ENCODE measurements around the gene FOXP1. TPM values are rescaled to one million over a fixed set of nuclear protein-coding genes. Genes with fewer than 3 reads are reported as not detected.

Gene FOXP1
- total and polyA plus RNA-seq, 9 of the 15 experiments (the other 6 are each of a cell fraction or from before 2014, with no cell fraction given): 7.7 to 34.5 (median 13.7) TPM

DNA sequence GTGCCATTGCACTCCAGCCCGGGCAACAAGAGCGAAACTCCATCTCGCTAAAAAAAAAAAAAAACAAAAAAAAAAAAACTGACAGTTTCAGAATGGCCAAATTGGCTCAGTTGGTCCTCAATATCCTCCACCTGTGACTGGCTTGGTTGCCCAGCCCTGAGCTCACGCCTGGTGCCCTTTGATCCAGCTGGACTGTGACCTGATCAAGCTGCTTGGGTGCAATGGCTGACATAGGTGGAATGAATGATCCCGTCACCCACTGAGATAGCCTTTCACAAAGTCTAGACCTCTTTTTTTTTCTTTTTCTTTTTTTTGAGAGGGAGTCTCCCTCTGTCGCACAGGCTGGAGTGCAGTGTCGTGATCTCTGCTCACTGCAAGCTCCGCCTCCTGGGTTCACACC is 254.6 kb downstream of the FOXP1 start:
- no peaks in the 10 kb centered on the region for H3K9me1 ChIP-seq (ENCODE audit: control insufficient read depth, insufficient read depth, low read length)
- H3K9me3 ChIP-seq (replicated peaks; ENCODE audit: control insufficient read depth, insufficient read depth, low read depth, low read length): no peaks in the 10 kb centered on the region
- BruUV-seq (replicated peaks): no TSS peak
- H4K20me1 ChIP-seq (replicated peaks; ENCODE audit: control insufficient read depth, insufficient read depth, low read length): no peaks in the 10 kb centered on the region
- DNase-seq (ENCODE audit: extremely low read depth in 1 of 4, low spot score in 3 of 4): no peak
- H3K4me2 ChIP-seq (ENCODE audit: insufficient read depth, low read length): no peak overlapping the region
- no peaks in the 10 kb centered on the region for H3K36me3 ChIP-seq (ENCODE audit: control insufficient read depth, insufficient read depth, low read length)
- H3K27me3 ChIP-seq (ENCODE audit: control insufficient read depth in 2 of 2, insufficient read depth in 2 of 2, low read length in 2 of 2): no peaks in the 10 kb centered on the region
- ATAC-seq: no peak
- intact Hi-C loops (cut with micrococcal nuclease) (no loop called here), in situ Hi-C loops (cut with MboI) (no loop called here)
- no peak overlapping the region for H2AFZ ChIP-seq (ENCODE audit: low read depth, low read length)
- no peak overlapping the region for H3K27ac ChIP-seq (ENCODE audit: extremely low read depth, low read depth, low read length)
- H3K4me3 ChIP-seq: no peak overlapping the region
- FAIRE-seq: no peak
- ChIA-PET CTCF (ENCODE audit: low intra/inter-chr PET ratio) (no interaction called here), POLR2A (no interaction called here)
- H3K9ac ChIP-seq (ENCODE audit: insufficient read depth in 1 of 2, low read depth in 2 of 2, low read length in 2 of 2): no peak overlapping the region
- no peaks in the 10 kb centered on the region; the same call in 2 of the 3 replicates for H3K79me2 ChIP-seq (ENCODE audit: control insufficient read depth, insufficient read depth, low read length)
- H3K4me1 ChIP-seq (replicated peaks in 1 of 2; ENCODE audit: control insufficient read depth in 2 of 2, insufficient read depth in 2 of 2, low read length in 2 of 2): no peaks in the 10 kb centered on the region
- 86% methylated on average over 4 of the region's 8 CpGs for WGBS (ENCODE audit: insufficient coverage, low coverage, missing lambda C conversion rate)
- TF ChIP-seq ZNF699 (CRISPR knock-in tag; IDR thresholded peaks at IDR 0.05; ENCODE audit: insufficient replicate concordance) (no peak), ZFPM2 (CRISPR knock-in tag; IDR thresholded peaks at IDR 0.05) (no peak), PHB (CRISPR knock-in tag; IDR thresholded peaks at IDR 0.05) (no peak), HIVEP1 (CRISPR knock-in tag; IDR thresholded peaks at IDR 0.05) (no peak), ARID3A (IDR thresholded peaks at IDR 0.05; ENCODE audit: borderline replicate concordance, low read depth, low read length) (no peak), POLR2B (IDR thresholded peaks at IDR 0.05; ENCODE audit: low read depth, partially characterized antibody) (no peak), PHF21A (IDR thresholded peaks at IDR 0.05; ENCODE audit: borderline replicate concordance, low read depth) (no peak), C11orf30 (IDR thresholded peaks at IDR 0.05; ENCODE audit: low read depth) (no peak), ZNF217 (CRISPR knock-in tag; IDR thresholded peaks at IDR 0.05) (no peak), ZC3H8 (IDR thresholded peaks at IDR 0.05) (no peak), XRCC5 (IDR thresholded peaks at IDR 0.05; ENCODE audit: low read depth, low read length) (no peak), ZNF583 (CRISPR knock-in tag; IDR thresholded peaks at IDR 0.05) (no peak), ARID2 (IDR thresholded peaks at IDR 0.05) (no peak), MYNN (IDR thresholded peaks at IDR 0.05) (no peak), MYNN (CRISPR knock-in tag; IDR thresholded peaks at IDR 0.05) (no peak), ZNF224 (CRISPR knock-in tag; IDR thresholded peaks at IDR 0.05) (no peak), MAZ (CRISPR knock-in tag; conservative IDR thresholded peaks at IDR 0.05 in 1 of 2, IDR thresholded peaks at IDR 0.05 in 1 of 2) (no peak)
- TF ChIP-seq, protein P1, sequence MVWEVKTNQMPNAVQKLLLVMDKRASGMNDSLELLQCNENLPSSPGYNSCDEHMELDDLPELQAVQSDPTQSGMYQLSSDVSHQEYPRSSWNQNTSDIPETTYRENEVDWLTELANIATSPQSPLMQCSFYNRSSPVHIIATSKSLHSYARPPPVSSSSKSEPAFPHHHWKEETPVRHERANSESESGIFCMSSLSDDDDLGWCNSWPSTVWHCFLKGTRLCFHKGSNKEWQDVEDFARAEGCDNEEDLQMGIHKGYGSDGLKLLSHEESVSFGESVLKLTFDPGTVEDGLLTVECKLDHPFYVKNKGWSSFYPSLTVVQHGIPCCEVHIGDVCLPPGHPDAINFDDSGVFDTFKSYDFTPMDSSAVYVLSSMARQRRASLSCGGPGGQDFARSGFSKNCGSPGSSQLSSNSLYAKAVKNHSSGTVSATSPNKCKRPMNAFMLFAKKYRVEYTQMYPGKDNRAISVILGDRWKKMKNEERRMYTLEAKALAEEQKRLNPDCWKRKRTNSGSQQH (CRISPR knock-in tag; IDR thresholded peaks at IDR 0.05): no peak
- TF ChIP-seq, protein P2, sequence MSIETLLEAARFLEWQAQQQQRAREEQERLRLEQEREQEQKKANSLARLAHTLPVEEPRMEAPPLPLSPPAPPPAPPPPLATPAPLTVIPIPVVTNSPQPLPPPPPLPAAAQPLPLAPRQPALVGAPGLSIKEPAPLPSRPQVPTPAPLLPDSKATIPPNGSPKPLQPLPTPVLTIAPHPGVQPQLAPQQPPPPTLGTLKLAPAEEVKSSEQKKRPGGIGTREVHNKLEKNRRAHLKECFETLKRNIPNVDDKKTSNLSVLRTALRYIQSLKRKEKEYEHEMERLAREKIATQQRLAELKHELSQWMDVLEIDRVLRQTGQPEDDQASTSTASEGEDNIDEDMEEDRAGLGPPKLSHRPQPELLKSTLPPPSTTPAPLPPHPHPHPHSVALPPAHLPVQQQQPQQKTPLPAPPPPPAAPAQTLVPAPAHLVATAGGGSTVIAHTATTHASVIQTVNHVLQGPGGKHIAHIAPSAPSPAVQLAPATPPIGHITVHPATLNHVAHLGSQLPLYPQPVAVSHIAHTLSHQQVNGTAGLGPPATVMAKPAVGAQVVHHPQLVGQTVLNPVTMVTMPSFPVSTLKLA (conservative IDR thresholded peaks at IDR 0.05): no peak
- TF ChIP-seq, protein P3, sequence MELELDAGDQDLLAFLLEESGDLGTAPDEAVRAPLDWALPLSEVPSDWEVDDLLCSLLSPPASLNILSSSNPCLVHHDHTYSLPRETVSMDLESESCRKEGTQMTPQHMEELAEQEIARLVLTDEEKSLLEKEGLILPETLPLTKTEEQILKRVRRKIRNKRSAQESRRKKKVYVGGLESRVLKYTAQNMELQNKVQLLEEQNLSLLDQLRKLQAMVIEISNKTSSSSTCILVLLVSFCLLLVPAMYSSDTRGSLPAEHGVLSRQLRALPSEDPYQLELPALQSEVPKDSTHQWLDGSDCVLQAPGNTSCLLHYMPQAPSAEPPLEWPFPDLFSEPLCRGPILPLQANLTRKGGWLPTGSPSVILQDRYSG (tag; conservative IDR thresholded peaks at IDR 0.05; ENCODE audit: low read depth): no peak
